GM15510 (cell line): ENCODE measurements around the gene UBASH3B.

ENCODE experiments used
- POLR2A ChIP-seq: IDR thresholded peaks from 3 replicates; pipeline ENCODE4 v1.6.1; 2011; ENCODE audit warnings: borderline replicate concordance; ENCODE audit not compliant: insufficient read length; ENCODE audit errors: extremely low read depth

Gene UBASH3B

GRCh38 chr11:122820158-122820557 is 164.6 kb downstream of the UBASH3B start:
- no peak for TF ChIP-seq POLR2A

GRCh38 chr11:122821169-122821568 is 165.6 kb downstream of the UBASH3B start:
- TF ChIP-seq POLR2A: no peak

- TF ChIP-seq POLR2A: no peak
These were observed 166.7 kb downstream of the UBASH3B start for GRCh38 chr11:122822241-122822640.

GRCh38 chr11:122823564-122823963 is 168.0 kb downstream of the UBASH3B start:
- TF ChIP-seq POLR2A: no peak

GRCh38 chr11:122832721-122833470 is 177.4 kb downstream of the UBASH3B start:
- TF ChIP-seq POLR2A: no peak

- TF ChIP-seq POLR2A: no peak
These were observed 178.4 kb downstream of the UBASH3B start for GRCh38 chr11:122833846-122834464.

- no peak for TF ChIP-seq POLR2A
These were observed 181.4 kb downstream of the UBASH3B start for GRCh38 chr11:122836916-122837315.

GRCh38 chr11:122837528-122838346 is 182.2 kb downstream of the UBASH3B start:
- no peak for TF ChIP-seq POLR2A

- no peak for TF ChIP-seq POLR2A
These were observed 188.0 kb downstream of the UBASH3B start for GRCh38 chr11:122843281-122844141.

GRCh38 chr11:122847466-122847865 is 191.9 kb downstream of the UBASH3B start:
- TF ChIP-seq POLR2A: no peak

- TF ChIP-seq POLR2A: no peak
These were observed 192.7 kb downstream of the UBASH3B start for GRCh38 chr11:122848186-122848585.

- TF ChIP-seq POLR2A: no peak
These were observed 194.6 kb downstream of the UBASH3B start for GRCh38 chr11:122850076-122850631.

- TF ChIP-seq POLR2A: no peak
These were observed 195.9 kb downstream of the UBASH3B start for GRCh38 chr11:122851366-122851966.

- no peak for TF ChIP-seq POLR2A
These were observed 196.7 kb downstream of the UBASH3B start for GRCh38 chr11:122852074-122852795.

- TF ChIP-seq POLR2A: no peak
These were observed 197.3 kb downstream of the UBASH3B start for GRCh38 chr11:122852796-122853160.
